GM19467 (cell line): Measurements from ENCODE around the gene CRNKL1.

Experiments used
- ATAC-seq: cut with Tn5 transposase; IDR thresholded peaks from one replicate; pipeline ENCODE4 v1.9.1; 2021; ENCODE audit warnings: mild to moderate bottlenecking, moderate library complexity; ENCODE audit not compliant: unreplicated experiment

Gene CRNKL1

DNA sequence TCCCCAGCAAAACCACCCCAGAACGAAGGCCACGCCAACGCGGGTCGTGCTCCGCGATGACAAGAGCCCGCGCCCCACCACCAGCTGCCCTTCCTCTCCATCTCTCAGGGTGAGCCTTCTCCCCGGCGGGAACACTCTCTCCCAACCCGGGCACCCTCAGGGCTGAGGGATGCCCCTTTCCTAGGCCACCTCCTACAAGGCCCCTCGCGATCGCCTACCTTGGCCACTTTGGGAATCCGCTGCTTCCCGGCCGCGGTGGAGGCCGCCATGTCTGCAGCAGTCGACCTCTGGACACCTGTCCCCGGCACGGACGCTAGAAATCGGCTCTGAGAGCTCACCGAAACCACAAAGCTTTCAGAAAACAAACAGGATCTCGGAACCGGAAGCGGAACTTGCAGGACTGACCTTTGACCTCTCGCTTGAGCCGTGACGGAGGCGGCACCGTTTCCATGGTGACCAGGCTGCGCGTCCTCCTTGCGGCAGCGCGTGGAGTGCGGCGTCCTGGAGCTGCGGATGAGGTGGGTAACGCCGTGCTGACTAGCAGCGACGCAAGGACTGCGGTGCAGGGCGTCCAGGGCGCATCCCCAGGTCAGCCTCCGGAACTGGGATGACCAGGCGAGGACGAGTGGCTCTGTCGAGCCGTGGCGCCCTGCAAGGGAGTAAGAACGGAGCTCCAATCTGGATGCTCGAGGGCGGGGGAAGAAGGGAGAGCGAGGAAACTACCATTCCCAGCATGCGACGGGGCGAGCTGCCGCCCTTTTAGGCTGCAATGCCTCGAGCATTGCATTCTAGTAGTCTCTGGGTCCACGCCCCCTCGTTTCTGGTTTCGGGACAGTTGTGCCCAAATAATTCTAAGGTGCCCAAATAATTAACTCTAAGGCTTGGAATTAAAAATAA, at the start of gene CRNKL1, which contains the start of gene CFAP61:
TSS of gene CRNKL1 (minus strand) at position 393 of the 897 bp plus-strand sequence. CDS start at position 269, 124 bp downstream.
TSS of gene CFAP61 (plus strand) at position 459 of the 897 bp plus-strand sequence. CDS start 4,122 bp downstream, outside the sequence.
- ATAC-seq, result peak; percentile 92

- ATAC-seq, result no peak
Measured at GRCh38 chr20:20100881-20101280, 48.6 kb upstream of the CRNKL1 start.

- ATAC-seq, result no peak
Measured at GRCh38 chr20:20096421-20096820, 44.2 kb upstream of the CRNKL1 start.

DNA sequence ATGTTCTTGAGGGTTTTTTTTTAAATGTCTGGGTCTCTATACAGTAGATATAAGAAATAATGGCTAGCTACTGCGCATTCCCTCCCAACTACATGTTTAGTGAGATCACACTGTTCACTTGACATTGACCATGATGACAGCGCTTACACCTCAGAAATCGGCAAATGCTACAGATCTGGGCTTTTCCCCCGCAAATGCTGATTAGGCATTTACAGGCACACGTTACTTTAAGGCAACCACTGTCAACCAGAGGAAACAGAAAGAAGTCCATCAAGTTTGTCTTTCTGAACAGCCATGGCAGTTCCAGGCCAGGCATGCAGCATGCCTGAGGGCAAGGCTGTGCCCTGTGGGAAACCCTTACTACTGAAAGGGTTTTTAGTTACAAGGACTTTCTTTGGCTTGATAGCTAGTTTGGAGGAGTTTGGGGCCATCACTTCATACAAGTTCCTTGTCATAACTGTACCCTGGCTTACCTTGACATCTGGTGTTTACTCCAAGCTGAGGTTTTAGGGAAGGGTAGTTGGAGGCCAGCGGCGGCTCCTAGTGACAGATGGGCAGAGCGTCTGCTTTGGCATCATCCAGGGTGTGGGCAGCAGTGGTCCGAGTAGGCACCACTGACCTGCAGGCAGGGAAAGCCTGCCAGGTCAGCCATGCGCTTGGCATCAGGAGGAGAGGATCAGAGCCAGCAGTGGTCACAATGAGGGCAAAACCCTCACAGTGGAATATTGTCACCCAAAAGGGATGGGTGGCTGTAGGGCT, 43.0 kb upstream of the CRNKL1 start:
- no peak for ATAC-seq

- no peak for ATAC-seq
Measured at GRCh38 chr20:20094410-20094809, 42.1 kb upstream of the CRNKL1 start.

- ATAC-seq, result no peak
Measured at GRCh38 chr20:20092827-20093226, 40.6 kb upstream of the CRNKL1 start.

DNA sequence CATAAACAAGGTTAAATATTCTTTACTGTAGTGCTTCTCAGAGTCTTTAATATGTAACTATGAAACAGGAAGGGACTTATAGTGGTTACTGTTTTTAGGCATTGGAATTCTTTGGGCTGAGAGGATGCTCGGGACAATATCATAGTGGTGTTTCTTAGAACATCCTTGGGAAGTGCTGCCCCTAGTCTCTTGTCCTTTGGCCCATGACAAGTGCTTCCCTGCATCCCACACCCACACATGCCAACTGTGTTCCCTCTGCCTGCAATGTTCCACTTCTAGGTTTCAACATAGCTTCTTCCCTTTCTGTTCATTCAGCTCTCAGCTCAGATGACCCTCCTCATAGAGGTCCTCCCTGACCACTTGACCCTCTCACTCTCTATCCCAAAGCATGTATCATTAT, 37.7 kb upstream of the CRNKL1 start:
- no peak for ATAC-seq

DNA sequence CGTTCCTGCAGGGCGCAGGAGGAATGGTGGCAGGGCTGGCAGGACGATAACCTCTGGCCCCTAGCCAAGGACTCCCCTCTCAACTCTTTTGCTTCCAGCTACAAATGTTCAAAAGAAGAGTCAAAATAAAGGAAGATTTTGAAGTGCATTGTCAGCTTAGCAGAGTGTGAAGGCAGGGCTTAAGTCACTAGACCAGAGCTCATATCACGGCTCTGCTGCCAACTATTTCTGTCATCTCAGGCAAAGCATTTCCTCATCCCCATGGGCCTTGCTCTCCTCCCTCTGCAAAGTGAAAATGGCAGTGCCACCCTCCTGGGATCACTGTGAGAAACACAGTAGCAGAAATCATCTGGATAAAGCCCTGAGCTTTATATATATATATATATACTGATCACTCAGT, 36.8 kb upstream of the CRNKL1 start:
- ATAC-seq, result no peak

- ATAC-seq, result no peak
Measured at GRCh38 chr20:20085812-20086211, 33.5 kb upstream of the CRNKL1 start.

DNA sequence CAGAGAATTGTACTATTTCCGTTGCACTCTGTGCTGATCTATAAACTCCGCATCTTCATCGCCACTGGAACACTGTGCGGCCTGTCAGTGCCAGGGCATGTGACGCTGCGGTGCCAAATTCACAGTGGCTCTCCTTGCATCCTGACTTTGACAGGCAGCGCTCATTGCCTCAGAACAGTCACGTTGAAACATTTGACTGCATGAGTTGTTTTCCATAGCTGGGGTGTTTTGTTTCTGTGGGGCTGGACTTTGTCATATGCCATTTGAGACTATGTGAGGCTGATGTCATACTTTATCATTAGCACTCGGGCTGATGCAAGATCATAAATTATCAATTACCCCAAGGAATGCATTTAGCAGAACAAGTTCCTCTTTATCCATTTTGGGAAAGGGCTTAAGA, 32.8 kb upstream of the CRNKL1 start:
- no peak for ATAC-seq

- no peak for ATAC-seq
Measured at GRCh38 chr20:20084296-20084752, 32.1 kb upstream of the CRNKL1 start.

DNA sequence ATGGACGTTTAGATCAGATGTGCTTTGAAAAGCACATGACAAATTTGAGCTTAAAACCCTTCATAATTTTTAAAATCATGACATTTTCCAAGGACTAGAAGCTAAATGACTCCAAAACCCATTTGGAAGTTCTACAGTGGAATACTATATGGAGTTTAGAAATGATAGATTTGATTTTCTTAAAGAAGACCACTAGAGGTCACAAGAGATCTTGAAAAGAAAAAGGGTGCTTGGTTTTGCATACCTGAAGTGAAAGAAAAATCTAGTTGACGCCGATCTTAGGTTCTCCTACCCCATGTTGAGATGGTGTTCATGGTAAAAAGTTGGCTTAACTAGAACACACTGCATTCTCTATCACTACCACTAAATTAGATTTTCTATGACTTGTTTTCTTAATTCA, 31.5 kb upstream of the CRNKL1 start:
- ATAC-seq, result peak; percentile 77

DNA sequence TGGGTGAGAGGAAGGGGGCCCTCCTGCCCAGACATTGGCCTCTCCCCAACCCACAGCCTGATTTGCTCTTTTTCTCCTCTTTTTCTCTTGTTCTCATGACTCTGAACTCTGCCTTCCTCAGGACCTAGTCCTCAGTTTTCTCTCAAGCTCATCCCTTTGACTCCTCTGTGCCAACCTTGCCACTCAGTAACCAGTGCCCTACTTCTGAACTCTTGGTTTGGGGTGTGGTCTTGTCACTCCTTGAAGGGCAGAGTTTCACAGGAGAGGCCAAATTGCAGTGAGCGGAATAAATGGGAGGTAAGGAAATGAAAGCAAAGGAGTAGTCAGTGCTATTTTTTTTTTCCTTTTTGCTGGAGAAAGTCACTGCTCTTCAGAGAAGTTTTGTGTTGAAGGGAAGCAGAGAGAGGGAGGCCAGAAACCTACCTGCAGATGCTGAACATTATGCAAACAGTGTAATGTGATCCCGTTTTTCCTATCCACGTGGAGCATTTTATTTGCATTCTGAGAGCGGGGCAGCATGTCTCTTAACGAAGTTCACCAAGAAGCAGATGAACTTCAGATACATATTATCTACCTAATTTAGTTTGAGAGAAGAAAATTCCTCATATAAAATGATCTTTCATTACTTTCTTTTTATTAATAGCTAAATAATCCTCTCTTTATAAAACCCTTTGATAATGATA, 27.0 kb upstream of the CRNKL1 start:
- no peak for ATAC-seq

DNA sequence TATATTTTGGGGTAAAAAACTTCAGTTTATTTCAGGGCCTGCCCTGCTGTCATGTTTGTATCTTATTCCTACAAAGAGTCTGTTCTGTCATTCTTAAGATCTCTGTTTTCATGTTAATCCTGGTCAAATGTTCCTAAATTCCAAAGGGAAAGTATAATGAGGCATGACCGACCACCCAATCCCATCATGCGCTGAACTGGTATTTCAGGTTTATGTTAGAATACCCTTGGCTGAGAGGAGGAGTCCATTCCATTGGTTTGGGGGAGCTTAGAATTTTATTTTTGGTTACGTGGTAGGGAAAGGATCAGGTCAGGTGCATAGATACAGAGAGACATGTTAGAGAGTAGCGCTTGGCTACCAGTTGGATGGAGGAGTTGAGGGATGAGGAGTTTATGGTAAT, 25.8 kb upstream of the CRNKL1 start:
- ATAC-seq, result no peak

- ATAC-seq, result no peak
Measured at GRCh38 chr20:20076297-20077065, 24.2 kb upstream of the CRNKL1 start.

DNA sequence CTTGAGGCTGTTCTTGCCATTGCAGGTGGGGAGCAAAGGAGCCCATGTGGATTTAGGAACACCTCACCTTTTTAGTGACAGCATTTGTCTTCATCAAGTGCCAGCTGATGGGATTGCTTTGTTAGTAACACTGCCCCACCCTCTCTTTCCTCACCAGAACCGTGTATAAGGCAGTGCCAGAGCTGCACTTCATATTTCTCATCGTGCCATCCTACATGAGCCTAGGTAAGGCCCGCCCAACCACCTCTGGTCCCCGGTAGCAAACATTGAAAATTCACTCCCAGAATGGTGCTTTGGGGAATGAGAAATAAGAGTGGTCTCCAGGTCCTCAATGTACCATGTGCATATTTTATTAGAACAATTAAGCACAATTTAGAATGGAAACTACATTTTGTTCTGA, 22.8 kb upstream of the CRNKL1 start:
- ATAC-seq, result no peak

GRCh38 chr20:20073801-20074371, 21.6 kb upstream of the CRNKL1 start:
- no peak for ATAC-seq

- ATAC-seq, result no peak
Measured at GRCh38 chr20:20070871-20071726, 18.8 kb upstream of the CRNKL1 start.

DNA sequence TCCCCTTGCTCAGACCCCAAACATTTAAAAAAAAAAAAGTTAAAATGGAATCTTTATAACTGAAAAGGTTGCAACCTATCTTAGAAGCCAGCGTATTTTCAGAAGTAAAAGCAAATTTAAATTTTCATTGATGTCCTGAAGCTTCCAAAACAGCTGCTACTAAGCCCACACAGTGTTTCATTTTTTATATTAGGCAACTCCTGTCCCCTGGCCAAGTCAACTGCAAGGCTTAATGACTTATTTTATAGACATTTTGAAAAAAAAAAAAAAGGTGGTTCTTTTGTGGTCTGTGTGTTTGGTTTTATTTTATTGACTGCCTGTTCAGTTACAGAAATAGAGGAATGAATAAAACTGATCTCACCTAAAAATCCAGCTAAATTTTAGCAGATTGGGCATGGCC, 13.1 kb upstream of the CRNKL1 start:
- ATAC-seq, result no peak
